H9 (cell line): ENCODE data around the gene MTOR. TPM values are rescaled to one million over a fixed set of nuclear protein-coding genes. Genes with fewer than 3 reads are reported as not detected.
"Not testable (repeated sequence)": the region's sequence is repeated elsewhere in the genome, so short reads cannot be mapped to it uniquely, and the experiment has no call there.

Source experiments
- DNase-seq: peaks from one replicate; pipeline ENCODE4 v3.0.0-alpha.2; 2017
- H2AFZ ChIP-seq: one replicate; pipeline ENCODE4 v1.6.1; 2013; ENCODE audit warnings: mild to moderate bottlenecking, low read length, control low read depth, moderate library complexity
- H2AK5ac ChIP-seq: 2 replicates; pipeline ENCODE4 v1.6.1; 2013; ENCODE audit warnings: low read length, control low read depth, mixed read lengths; ENCODE audit not compliant: insufficient read length
- H2BK120ac ChIP-seq: one replicate; pipeline ENCODE4 v1.6.1; 2013; ENCODE audit warnings: low read depth, mild to moderate bottlenecking, low read length, control low read depth, inconsistent platforms; ENCODE audit not compliant: poor library complexity, severe bottlenecking
- H2BK12ac ChIP-seq: 2 replicates; pipeline ENCODE4 v1.6.1; 2013; ENCODE audit warnings: low read length, control low read depth, mixed read lengths, low read depth; ENCODE audit not compliant: insufficient read length
- H2BK15ac ChIP-seq: 2 replicates; pipeline ENCODE4 v1.6.1; 2013; ENCODE audit warnings: low read depth, low read length, control low read depth
- H2BK20ac ChIP-seq: one replicate; pipeline ENCODE4 v1.6.1; 2013; ENCODE audit warnings: low read depth, mild to moderate bottlenecking, low read length, control low read depth, inconsistent platforms; ENCODE audit not compliant: poor library complexity, severe bottlenecking
- H2BK5ac ChIP-seq: 2 replicates; pipeline ENCODE4 v1.6.1; 2013; ENCODE audit warnings: low read length, control low read depth, mixed read lengths; ENCODE audit not compliant: insufficient read length
- H3K14ac ChIP-seq: 2 replicates; pipeline ENCODE4 v1.6.1; 2013; ENCODE audit warnings: low read length, control low read depth; ENCODE audit not compliant: insufficient read depth
- H3K18ac ChIP-seq: 2 replicates; pipeline ENCODE4 v1.6.1; 2013; ENCODE audit warnings: low read depth, mild to moderate bottlenecking, mixed read lengths, low read length, control low read depth; ENCODE audit not compliant: insufficient read length
- H3K23ac ChIP-seq: 2 replicates; pipeline ENCODE4 v1.6.1; 2013; ENCODE audit warnings: low read length, control low read depth, mixed read lengths, low read depth; ENCODE audit not compliant: insufficient read length
- H3K23me2 ChIP-seq: 2 replicates; pipeline ENCODE4 v1.6.1; 2013; ENCODE audit warnings: low read depth, mild to moderate bottlenecking, mixed read lengths, low read length, control low read depth; ENCODE audit not compliant: insufficient read length, poor library complexity, severe bottlenecking
- H3K27ac ChIP-seq: 2 replicates; pipeline ENCODE4 v1.5.1; 2013; ENCODE audit warnings: low read length, control low read depth, mixed read lengths, low read depth; ENCODE audit not compliant: insufficient read length
- H3K27me3 ChIP-seq: 2 replicates; pipeline ENCODE4 v1.6.1; 2013; ENCODE audit warnings: low read length, control low read depth, inconsistent platforms; ENCODE audit not compliant: insufficient read depth
- H3K4ac ChIP-seq: 2 replicates; pipeline ENCODE4 v1.6.1; 2013; ENCODE audit warnings: low read depth, mild to moderate bottlenecking, control low read depth, inconsistent platforms, low read length, moderate library complexity
- H3K4me1 ChIP-seq: 2 replicates; pipeline ENCODE4 v1.6.1; 2013; ENCODE audit warnings: low read length, control low read depth, inconsistent platforms; ENCODE audit not compliant: insufficient read depth
- H3K4me2 ChIP-seq: 2 replicates; pipeline ENCODE4 v1.6.1; 2013; ENCODE audit warnings: low read length, control low read depth, mixed read lengths; ENCODE audit not compliant: insufficient read length, insufficient read depth
- H3K56ac ChIP-seq: 2 replicates; pipeline ENCODE4 v1.6.1; 2013; ENCODE audit warnings: low read depth, mild to moderate bottlenecking, mixed read lengths, low read length, control low read depth; ENCODE audit not compliant: insufficient read length
- H3K79me1 ChIP-seq: 2 replicates; pipeline ENCODE4 v1.6.1; 2013; ENCODE audit warnings: low read depth, mild to moderate bottlenecking, moderate library complexity, low read length, control low read depth, inconsistent platforms; ENCODE audit not compliant: insufficient read depth, poor library complexity, severe bottlenecking
- H3K79me2 ChIP-seq: 2 replicates; pipeline ENCODE4 v1.6.1; 2013; ENCODE audit warnings: low read length, control low read depth, inconsistent platforms; ENCODE audit not compliant: insufficient read depth
- H3K9ac ChIP-seq: 2 replicates; pipeline ENCODE4 v1.6.1; 2013; ENCODE audit warnings: low read length, control low read depth, mixed read lengths; ENCODE audit not compliant: insufficient read length; ENCODE audit errors: extremely low read depth
- H3K9me3 ChIP-seq: one replicate; pipeline ENCODE4 v1.6.1; 2013; ENCODE audit warnings: low read depth, low read length, inconsistent platforms; ENCODE audit not compliant: control insufficient read depth
- H3T11ph ChIP-seq: one replicate; pipeline ENCODE4 v1.6.1; 2013; ENCODE audit warnings: mild to moderate bottlenecking, low read length, control low read depth, inconsistent platforms
- H4K20me1 ChIP-seq: one replicate; pipeline ENCODE4 v1.6.1; 2013; ENCODE audit not compliant: control insufficient read depth, insufficient read length, insufficient read depth
- H4K5ac ChIP-seq: 2 replicates; pipeline ENCODE4 v1.6.1; 2013; ENCODE audit warnings: low read depth, mild to moderate bottlenecking, mixed read lengths, low read length, control low read depth; ENCODE audit not compliant: insufficient read length
- H4K8ac ChIP-seq: replicated peaks from 2 replicates; pipeline ENCODE4 v1.6.1; 2013; ENCODE audit warnings: low read length, control low read depth, mixed read lengths, low read depth; ENCODE audit not compliant: insufficient read length
- H4K91ac ChIP-seq: 2 replicates; pipeline ENCODE4 v1.6.1; 2013; ENCODE audit warnings: low read depth, mild to moderate bottlenecking, moderate library complexity, mixed read lengths, low read length, control low read depth; ENCODE audit not compliant: insufficient read length
- H3K27ac Mint-ChIP-seq, 3 experiments: 2 replicates in 2 of 3; 3 replicates in 1 of 3; pipeline ENCODE4 v1.8.0; 2020 to 2021; ENCODE audit warnings: mixed read lengths in 3 of 3, mild to moderate bottlenecking in 1 of 3, moderate library complexity in 1 of 3
- H3K27me3 Mint-ChIP-seq: 2 replicates; pipeline ENCODE4 v1.8.0; 2021; ENCODE audit warnings: low read depth, mild to moderate bottlenecking, moderate library complexity, mixed read lengths
- H3K36me3 Mint-ChIP-seq, 3 experiments: 2 replicates in 2 of 3; 3 replicates in 1 of 3; pipeline ENCODE4 v1.8.0; 2020 to 2021; ENCODE audit warnings: low read depth in 3 of 3, mixed read lengths in 3 of 3; ENCODE audit not compliant: insufficient read depth in 1 of 3
- H3K4me1 Mint-ChIP-seq, 2 experiments: 2 replicates each; pipeline ENCODE4 v1.8.0; 2020; ENCODE audit warnings: mixed read lengths in 2 of 2
- H3K4me3 Mint-ChIP-seq, 2 experiments: 2 replicates in 1 of 2; 3 replicates in 1 of 2; pipeline ENCODE4 v1.8.0; 2020 to 2021; ENCODE audit warnings: mild to moderate bottlenecking in 2 of 2, mixed read lengths in 2 of 2, moderate library complexity in 1 of 2
- H3K9me3 Mint-ChIP-seq, 2 experiments: 2 replicates in 1 of 2; 3 replicates in 1 of 2; pipeline ENCODE4 v1.8.0; 2020; ENCODE audit warnings: mild to moderate bottlenecking in 2 of 2, mixed read lengths in 2 of 2, moderate library complexity in 1 of 2
- WGBS: extraction: QIAGEN DNeasy Blood & Tissue Kit; methylation state at CpG from one replicate; pipeline ENCODE4 v1.1.7; 2013; ENCODE audit warnings: missing lambda C conversion rate, low lambda C conversion rate, mixed read lengths; ENCODE audit not compliant: insufficient read length; ENCODE audit errors: extremely low coverage; 5-methylcytosine and 5-hydroxymethylcytosine counted together
- total RNA-seq: library from RNA; stranded (reverse); gene quantifications from 2 replicates; pipeline ENCODE4 v1.2.1, GENCODE V29; 2021
- TF ChIP-seq, protein P1 (sequence below): fragments of 200-600 bp; sonication (generic); conservative IDR thresholded peaks from 3 replicates; pipeline ENCODE4 v1.8.0; 2021; ENCODE audit warnings: antibody characterized with exemption, mild to moderate bottlenecking

MTOR gene
- total RNA-seq, 1 experiment from 2014 or later: 67.5 TPM

GRCh38 chr1:11180342-11180744 is 82.0 kb downstream of the MTOR start:
- Histone ChIP-seq H3K18ac (no peak overlapping the region), H4K91ac (no peak overlapping the region), H3K79me2 (no peaks in the 10 kb centered on the region), H2AK5ac (no peak overlapping the region), H3T11ph (no peak overlapping the region), H2BK15ac (no peak overlapping the region), H3K4me2 (no peak overlapping the region), H3K4me1 (no peaks in the 10 kb centered on the region), H2AFZ (no peak overlapping the region), H3K23ac (no peak overlapping the region), H3K23me2 (no peaks in the 10 kb centered on the region), H3K27me3 (no peaks in the 10 kb centered on the region), H2BK5ac (no peak overlapping the region), H3K79me1 (no peaks in the 10 kb centered on the region), H3K9me3 (no peaks in the 10 kb centered on the region), H2BK12ac (no peak overlapping the region), H3K9ac (no peak overlapping the region), H2BK120ac (no peak overlapping the region), H4K8ac (no peak overlapping the region), H3K14ac (no peak overlapping the region), H4K5ac (no peak overlapping the region), H3K27ac (no peak overlapping the region), H4K20me1 (no peaks in the 10 kb centered on the region), H3K4ac (no peak overlapping the region), H2BK20ac (no peak overlapping the region), H3K56ac (no peak overlapping the region)
- TF ChIP-seq, protein P1, sequence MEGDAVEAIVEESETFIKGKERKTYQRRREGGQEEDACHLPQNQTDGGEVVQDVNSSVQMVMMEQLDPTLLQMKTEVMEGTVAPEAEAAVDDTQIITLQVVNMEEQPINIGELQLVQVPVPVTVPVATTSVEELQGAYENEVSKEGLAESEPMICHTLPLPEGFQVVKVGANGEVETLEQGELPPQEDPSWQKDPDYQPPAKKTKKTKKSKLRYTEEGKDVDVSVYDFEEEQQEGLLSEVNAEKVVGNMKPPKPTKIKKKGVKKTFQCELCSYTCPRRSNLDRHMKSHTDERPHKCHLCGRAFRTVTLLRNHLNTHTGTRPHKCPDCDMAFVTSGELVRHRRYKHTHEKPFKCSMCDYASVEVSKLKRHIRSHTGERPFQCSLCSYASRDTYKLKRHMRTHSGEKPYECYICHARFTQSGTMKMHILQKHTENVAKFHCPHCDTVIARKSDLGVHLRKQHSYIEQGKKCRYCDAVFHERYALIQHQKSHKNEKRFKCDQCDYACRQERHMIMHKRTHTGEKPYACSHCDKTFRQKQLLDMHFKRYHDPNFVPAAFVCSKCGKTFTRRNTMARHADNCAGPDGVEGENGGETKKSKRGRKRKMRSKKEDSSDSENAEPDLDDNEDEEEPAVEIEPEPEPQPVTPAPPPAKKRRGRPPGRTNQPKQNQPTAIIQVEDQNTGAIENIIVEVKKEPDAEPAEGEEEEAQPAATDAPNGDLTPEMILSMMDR: no peak
- Mint-ChIP-seq H3K36me3 (peaks cover 7 to 17% (median 15%) of the 10 kb centered on the region in 3 experiments; a peak in 6 of 7 replicates), H3K27me3 (no peaks in the 10 kb centered on the region), H3K27ac (0 out of 7 replicates have a peak overlapping the region, but pooled peaks of 1 of the 3 experiments have one; percentile 28), H3K4me3 (no peak overlapping the region), H3K4me1 (peaks cover 0 to 4% of the 10 kb centered on the region in 2 experiments; a peak in 2 of 4 replicates), H3K9me3 (no peaks in the 10 kb centered on the region)
- no peak for DNase-seq

DNA sequence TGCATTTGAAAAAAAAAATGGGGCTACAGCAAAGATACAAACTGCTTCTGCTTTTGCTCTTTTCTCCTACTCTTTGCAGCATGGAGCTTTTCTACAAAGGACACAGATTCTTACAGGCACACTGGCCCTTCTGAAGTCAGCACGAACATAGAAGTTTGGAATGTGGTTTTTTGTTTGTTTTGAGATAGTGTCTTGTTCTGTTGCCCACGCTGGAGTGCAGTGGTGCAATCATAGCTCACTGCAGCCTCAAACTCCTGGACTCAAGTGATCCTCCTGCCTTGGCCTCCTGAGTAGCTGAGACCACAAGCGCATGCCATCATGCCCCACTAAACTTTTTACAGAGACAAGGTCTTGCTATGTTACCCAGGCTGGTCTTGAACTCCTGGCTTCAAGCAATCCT is 82.6 kb downstream of the MTOR start:
- H2BK120ac ChIP-seq, H2BK12ac ChIP-seq, H3K4me1 ChIP-seq, H3T11ph ChIP-seq, H2BK20ac ChIP-seq, H3K27me3 Mint-ChIP-seq, H3K27me3 ChIP-seq, H3K4me3 Mint-ChIP-seq, H4K5ac ChIP-seq, H3K18ac ChIP-seq, H3K9ac ChIP-seq, H3K9me3 Mint-ChIP-seq, H2BK5ac ChIP-seq, H3K4me1 Mint-ChIP-seq, DNase-seq, H3K23ac ChIP-seq, H2AFZ ChIP-seq, H3K4me2 ChIP-seq, H2BK15ac ChIP-seq, H3K14ac ChIP-seq, H3K23me2 ChIP-seq, H4K20me1 ChIP-seq, H2AK5ac ChIP-seq, H3K9me3 ChIP-seq, H3K79me1 ChIP-seq, H3K56ac ChIP-seq, H4K8ac ChIP-seq, H3K4ac ChIP-seq, H3K27ac ChIP-seq, H4K91ac ChIP-seq, H3K79me2 ChIP-seq: not testable (repeated sequence)
- 0 out of 7 replicates have a peak overlapping the region, but pooled peaks of 1 of the 3 experiments have one; percentile 28 for H3K27ac Mint-ChIP-seq
- H3K36me3 Mint-ChIP-seq: peaks cover 4 to 12% (median 11%) of the 10 kb centered on the region in 3 experiments; a peak in 6 of 7 replicates
- WGBS: no CpG with 5 or more reads among the region's 3 CpGs
